Stimulated activated CD8-positive, alpha-beta memory T cell treated with anti-CD3 and anti-CD28 coated beads, Interleukin-4, amount 100 ng/mL, for 4 hours (primary cell): Measurements from ENCODE around the gene LGALS9B.
"Not testable (repeated sequence)": the region's sequence is repeated elsewhere in the genome, so short reads cannot be mapped to it uniquely, and the experiment has no call there.

Source experiments
- DNase-seq, 2 donors: peaks; one replicate each; pipeline ENCODE4 v3.0.0-alpha.2; 2020; ENCODE audit warnings: low read depth in 2 of 2, low spot score in 1 of 2

The LGALS9B gene

GRCh38 chr17:20467447-20467846, at the start of gene LGALS9B:
Gene LGALS9B (minus strand): TSS chr17:20467539. CDS start chr17:20467470, 69 bp downstream.
- not testable (repeated sequence) for DNase-seq

- DNase-seq: not testable (repeated sequence)
These were observed 49.6 kb upstream of the LGALS9B start for GRCh38 chr17:20516986-20517385.

GRCh38 chr17:20515099-20515498, 47.8 kb upstream of the LGALS9B start:
- not testable (repeated sequence) for DNase-seq

GRCh38 chr17:20513539-20513938, 46.2 kb upstream of the LGALS9B start:
- not testable (repeated sequence) for DNase-seq

DNA sequence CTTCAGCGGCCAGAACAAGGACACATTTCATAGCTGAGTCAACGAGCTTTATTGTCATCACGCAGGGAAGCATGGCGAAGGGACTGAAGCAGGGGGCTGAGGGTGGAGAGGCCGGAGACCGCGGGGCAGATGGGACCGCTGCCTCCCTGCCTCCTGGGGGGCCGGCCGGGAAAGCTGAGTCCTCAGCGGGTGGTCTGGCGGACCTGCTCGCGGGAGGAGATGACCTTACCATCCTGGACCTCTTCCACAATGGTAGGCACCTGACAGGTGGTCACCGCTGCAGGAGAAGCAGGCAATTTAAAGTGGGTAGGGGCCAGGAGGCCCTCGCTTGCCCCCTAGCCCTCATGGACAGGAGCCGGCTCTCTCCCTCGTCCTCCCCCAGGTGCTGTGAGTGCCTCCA, 45.0 kb upstream of the LGALS9B start:
- DNase-seq: not testable (repeated sequence)

GRCh38 chr17:20511778-20512177, 44.4 kb upstream of the LGALS9B start:
- not testable (repeated sequence) for DNase-seq

- DNase-seq: not testable (repeated sequence)
These were observed 38.0 kb upstream of the LGALS9B start for GRCh38 chr17:20505333-20505732.

DNA sequence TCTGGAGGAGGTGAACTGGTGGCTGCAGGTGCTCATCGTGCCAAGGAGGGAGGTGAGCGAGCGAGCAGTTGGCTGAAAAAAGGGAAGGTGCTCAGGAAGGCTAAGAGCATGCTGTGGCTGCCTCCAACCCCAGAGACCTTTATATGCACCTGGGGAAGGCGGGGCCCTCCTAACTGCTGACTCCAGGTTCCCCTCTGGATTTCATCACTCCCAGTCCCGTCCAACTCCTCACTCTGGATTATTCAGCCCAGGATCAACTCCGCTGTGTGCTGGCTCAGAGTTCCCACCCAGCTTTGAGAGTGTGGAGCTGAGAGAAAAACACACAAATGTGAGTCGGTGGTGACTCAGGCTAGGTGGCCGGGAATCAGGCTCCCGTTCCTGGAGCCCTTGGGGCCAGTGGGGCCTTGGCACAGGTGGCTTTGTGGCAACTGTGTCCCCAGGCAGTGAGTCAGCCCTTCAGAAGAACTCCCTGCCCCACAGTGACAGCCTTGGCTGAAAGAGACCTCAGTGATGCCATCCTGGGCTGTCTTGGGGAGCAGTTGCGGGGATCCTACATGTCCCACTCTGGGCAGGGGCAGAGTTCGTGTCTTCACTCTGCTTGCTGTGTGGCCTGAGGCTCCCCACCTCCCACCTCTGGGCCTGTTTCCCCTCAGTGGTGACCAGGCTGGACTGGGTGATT, 37.2 kb upstream of the LGALS9B start:
- not testable (repeated sequence) for DNase-seq

- not testable (repeated sequence) for DNase-seq
These were observed 34.6 kb upstream of the LGALS9B start for GRCh38 chr17:20501896-20502295.

- DNase-seq: not testable (repeated sequence)
These were observed 33.0 kb upstream of the LGALS9B start for GRCh38 chr17:20500346-20500745.

GRCh38 chr17:20495420-20495819, 28.1 kb upstream of the LGALS9B start:
- not testable (repeated sequence) for DNase-seq

DNA sequence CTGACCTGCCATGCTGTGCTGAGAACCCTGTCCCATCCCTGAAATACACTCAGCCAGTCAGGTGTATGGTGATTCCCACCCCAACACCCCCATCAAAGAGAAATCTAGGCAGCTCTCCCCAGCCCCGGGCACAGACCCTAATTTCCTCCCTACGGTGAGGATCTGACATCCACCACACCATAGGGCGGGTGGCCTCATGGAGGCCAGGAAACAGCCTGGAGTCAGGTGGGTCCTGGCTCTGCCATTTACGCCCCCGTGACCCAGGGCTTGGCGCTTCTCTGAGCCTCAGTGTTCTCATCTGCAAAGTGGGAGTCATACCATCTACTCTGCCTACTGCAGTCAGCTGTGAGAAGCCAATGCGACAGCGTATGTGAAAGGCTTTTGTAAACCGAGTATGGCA, 27.4 kb upstream of the LGALS9B start:
- not testable (repeated sequence) for DNase-seq

- DNase-seq: not testable (repeated sequence)
These were observed 26.8 kb upstream of the LGALS9B start for GRCh38 chr17:20494147-20494546.

DNA sequence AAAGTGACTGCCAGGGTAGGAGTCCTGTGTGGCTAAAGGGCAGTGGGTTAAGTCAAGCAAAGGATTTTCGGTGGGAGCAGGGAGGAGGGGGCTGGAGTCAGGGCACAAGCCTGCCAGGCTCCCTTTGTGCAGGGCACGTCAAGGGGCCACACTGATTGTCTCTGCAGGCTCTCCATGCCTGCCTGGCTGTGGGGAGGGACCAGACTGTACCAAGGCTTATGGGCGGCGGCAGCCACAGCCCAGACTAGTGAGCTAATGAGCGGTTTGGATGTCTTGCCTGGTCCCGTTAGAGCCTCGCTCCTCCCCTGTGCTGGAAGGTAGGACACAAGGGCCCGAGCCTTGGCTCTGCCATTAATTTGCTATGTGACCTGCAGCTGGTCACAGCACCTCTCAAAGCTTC, 25.6 kb upstream of the LGALS9B start:
- not testable (repeated sequence) for DNase-seq

- DNase-seq: not testable (repeated sequence)
These were observed 24.8 kb upstream of the LGALS9B start for GRCh38 chr17:20492099-20492498.

DNA sequence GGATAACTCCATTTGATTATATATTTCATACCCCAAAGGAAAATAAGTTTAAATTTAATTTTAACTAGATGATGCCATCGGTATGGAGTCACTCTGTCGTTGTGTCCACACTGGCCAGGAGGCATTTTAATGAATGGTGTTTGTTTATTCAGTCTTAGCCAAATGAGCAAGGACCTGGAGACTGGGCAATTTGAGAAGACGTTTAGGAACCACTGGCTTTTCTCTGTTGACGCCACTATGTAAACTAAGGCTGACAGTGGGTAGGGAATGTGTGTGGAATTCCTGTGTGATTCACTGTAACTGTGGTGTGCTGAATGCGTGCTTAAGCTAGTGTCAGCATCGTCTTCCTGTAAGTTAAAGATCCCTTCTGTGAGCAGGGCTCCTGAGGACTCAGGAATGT, 17.6 kb upstream of the LGALS9B start:
- not testable (repeated sequence) for DNase-seq

GRCh38 chr17:20479889-20480591, 12.7 kb upstream of the LGALS9B start:
- not testable (repeated sequence) for DNase-seq

DNA sequence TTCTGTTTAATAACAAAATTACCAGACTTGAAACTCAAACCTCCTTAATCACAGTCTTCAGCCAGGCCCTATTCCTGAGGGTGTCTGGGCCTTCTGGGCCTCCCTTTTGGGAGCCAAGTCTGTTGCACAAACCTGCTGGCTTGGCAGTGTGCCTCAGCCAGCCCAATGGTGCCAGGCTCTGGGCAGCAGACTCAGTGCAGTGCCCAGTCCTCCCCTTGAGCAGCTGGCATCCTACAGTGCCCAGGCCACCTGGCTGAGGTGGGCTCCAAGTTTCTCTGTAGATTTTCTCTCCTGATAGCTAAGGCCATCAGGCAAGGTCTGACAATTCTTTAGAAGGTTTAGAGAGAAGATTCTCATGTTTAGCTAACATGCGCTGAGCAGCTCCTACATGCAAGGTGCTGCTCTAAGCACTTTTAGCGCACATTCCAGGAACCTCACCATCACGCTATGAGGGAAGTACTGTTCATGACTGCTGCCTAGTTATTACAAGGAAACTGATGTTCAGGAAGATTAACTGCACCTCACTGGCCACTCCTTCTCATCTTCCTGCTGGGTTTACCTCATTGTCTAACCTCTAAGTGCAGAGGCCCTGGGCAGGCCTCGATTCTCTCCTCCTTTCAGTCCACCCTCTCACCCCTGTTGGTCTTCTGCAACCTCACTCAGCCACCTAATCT, 10.2 kb upstream of the LGALS9B start:
- DNase-seq: not testable (repeated sequence)

DNA sequence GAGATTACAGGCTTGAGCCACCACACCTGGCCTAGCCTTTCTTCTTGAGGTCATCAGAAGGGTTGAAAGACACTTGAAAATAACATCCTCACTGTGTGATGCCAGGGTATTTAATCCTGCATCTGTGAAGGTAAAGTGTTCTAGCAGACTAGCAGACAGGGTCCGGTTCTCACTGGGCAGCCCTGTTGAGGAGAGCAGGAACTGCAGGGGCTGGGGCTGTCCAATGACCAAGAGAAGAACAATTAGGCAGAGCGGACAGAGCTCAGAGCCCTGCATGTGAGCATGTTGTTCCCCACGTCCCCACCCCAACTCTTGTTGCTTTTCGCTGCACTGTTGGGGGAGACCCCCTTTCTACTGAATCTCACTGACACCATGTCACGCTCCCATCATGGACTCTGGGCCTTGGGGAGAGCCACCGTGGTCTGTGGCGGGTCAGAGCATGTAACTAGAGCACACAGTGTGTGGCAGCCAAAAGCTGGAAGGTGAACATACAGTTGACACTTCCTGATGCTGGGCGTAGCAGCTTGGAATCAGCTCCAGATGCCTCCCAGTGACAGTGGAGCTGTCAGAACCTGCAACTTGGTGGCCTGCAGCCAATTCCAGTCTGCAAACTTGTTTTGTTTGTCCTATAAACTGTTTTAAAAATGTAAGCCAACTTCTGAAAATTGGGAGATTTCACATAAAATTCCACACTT, 7.9 kb upstream of the LGALS9B start:
- DNase-seq: not testable (repeated sequence)

GRCh38 chr17:20474081-20474480, 6.7 kb upstream of the LGALS9B start:
- not testable (repeated sequence) for DNase-seq

DNA sequence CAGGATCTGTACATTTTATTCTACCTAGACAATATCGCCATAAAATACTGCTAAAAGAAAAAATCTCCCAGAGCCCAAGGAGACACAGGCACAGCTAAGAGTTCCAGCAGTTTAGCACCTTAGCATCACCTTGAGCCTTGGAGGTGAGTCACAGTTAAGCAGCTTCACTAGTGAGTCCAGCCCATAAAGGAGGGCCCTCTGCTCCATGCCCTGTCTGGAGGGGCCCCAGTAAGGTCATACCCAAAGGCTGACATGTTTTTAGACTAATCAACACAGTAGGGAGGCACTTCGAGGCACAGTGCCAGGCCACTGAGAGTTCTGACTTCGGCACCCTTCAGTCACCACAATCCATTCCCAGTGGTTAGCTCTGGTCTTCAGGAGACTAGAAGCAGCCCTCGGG, 2.6 kb upstream of the LGALS9B start:
- DNase-seq: not testable (repeated sequence)
